ENCODE results near the gene IL20RA. TPM values are rescaled to one million over a fixed set of nuclear protein-coding genes. Genes with fewer than 3 reads are reported as not detected.
"Not testable (repeated sequence)": the region's sequence is repeated elsewhere in the genome, so short reads cannot be mapped to it uniquely, and the experiment has no call there.

The IL20RA gene
- total RNA-seq, 3 donors from 2014 or later (not counting 1 experiment from before 2014, with no cell fraction given): not detected

DNA sequence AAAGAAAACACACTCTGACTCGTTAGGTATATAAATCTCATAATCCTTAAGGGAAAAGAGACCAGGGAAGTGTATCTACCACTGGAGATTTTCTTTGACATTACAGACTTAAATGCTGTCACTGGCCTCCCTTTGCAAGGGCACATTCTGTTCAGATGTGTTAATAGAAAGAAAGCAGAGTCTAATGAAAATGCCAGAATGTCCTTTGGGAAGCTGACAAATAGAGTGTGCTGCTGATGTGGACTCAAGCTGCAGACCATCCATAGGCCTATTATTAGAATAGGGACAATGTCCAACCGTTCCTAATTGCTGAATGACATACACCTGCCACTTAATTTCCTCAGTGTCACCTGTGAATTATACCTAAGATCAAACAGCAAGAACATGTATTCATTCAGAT lies 81.5 kb downstream of the IL20RA start:
- H3K27me3 Mint-ChIP-seq (ENCODE audit: low read depth in 2 of 2): peaks cover 35 to 69% of the 10 kb centered on the region in 2 donors
- WGBS (ENCODE audit: insufficient coverage): 72% methylated on average over 2 of the region's 2 CpGs
- ATAC-seq (no peak), DNase-seq (no peak)
- H3K9me3 ChIP-seq (ENCODE audit: control insufficient read depth, insufficient read depth, low read length): no peaks in the 10 kb centered on the region
- H3K27ac ChIP-seq (ENCODE audit: low read length): no peak overlapping the region
- intact Hi-C loops (cut with micrococcal nuclease): no loop called here
- no peak for TF ChIP-seq CTCF (IDR thresholded peaks at IDR 0.05)
- H3K27ac Mint-ChIP-seq: no peak overlapping the region
- H3K27me3 ChIP-seq (ENCODE audit: control insufficient read depth, insufficient read depth, low read length): peaks cover 11% of the 10 kb centered on the region
- peaks cover 4% of the 10 kb centered on the region for H3K4me1 ChIP-seq (ENCODE audit: control insufficient read depth, insufficient read depth, low read length)
- H3K36me3 ChIP-seq (ENCODE audit: control insufficient read depth, insufficient read depth, low read length): no peaks in the 10 kb centered on the region
- H3K4me1 Mint-ChIP-seq: peaks cover 0 to 8% of the 10 kb centered on the region in 2 donors
- H3K36me3 Mint-ChIP-seq: no peaks in the 10 kb centered on the region
- H3K9me3 Mint-ChIP-seq: no peaks in the 10 kb centered on the region
- H3K4me3 ChIP-seq (ENCODE audit: low read length): no peak overlapping the region
- H3K4me3 Mint-ChIP-seq: no peak overlapping the region

- Histone ChIP-seq H3K36me3 (ENCODE audit: control insufficient read depth, insufficient read depth, low read length) (no peaks in the 10 kb centered on the region), H3K4me1 (ENCODE audit: control insufficient read depth, insufficient read depth, low read length) (no peaks in the 10 kb centered on the region), H3K4me3 (ENCODE audit: low read length) (no peak overlapping the region), H3K27me3 (ENCODE audit: control insufficient read depth, insufficient read depth, low read length) (peaks cover 10% of the 10 kb centered on the region), H3K27ac (ENCODE audit: low read length) (no peak overlapping the region), H3K9me3 (ENCODE audit: control insufficient read depth, insufficient read depth, low read length) (no peaks in the 10 kb centered on the region)
- H3K27me3 Mint-ChIP-seq (ENCODE audit: low read depth in 2 of 2): peaks cover 33 to 66% of the 10 kb centered on the region in 2 donors
- H3K4me3 Mint-ChIP-seq: no peak overlapping the region
- no peaks in the 10 kb centered on the region for H3K36me3 Mint-ChIP-seq
- no peaks in the 10 kb centered on the region for H3K9me3 Mint-ChIP-seq
- intact Hi-C loops (cut with micrococcal nuclease): no loop called here
- no peak for DNase-seq
- 41% methylated on average over 3 of the region's 4 CpGs for WGBS (ENCODE audit: insufficient coverage)
- H3K27ac Mint-ChIP-seq: no peak overlapping the region
- ATAC-seq: no peak
- no peak for TF ChIP-seq CTCF (IDR thresholded peaks at IDR 0.05)
- peaks cover 0 to 2% of the 10 kb centered on the region in 2 donors for H3K4me1 Mint-ChIP-seq
These were observed 82.1 kb downstream of the IL20RA start for GRCh38 chr6:136962661-136963060.

DNA sequence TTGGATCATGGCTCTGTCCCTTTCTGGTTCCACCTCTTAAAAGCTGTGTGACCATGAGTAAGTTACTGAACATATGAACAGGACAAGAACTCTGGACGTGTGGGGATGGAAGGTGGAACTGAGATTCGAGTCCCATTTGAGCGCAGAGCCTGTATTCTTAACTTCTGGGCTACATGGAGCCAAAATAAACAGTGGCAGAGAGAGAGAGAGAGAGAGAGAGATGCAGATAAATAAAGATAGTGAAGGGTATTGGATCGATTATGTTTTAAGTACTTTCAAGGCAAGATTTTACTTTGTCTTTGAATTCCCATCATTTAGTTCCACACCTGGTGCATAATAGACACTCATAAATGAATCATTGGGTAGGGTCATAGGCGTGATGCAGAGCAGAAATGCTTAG lies 82.9 kb downstream of the IL20RA start:
- 86% methylated on average over 4 of the region's 5 CpGs for WGBS (ENCODE audit: insufficient coverage)
- ATAC-seq (no peak), DNase-seq (no peak)
- H3K27me3 Mint-ChIP-seq (ENCODE audit: low read depth in 2 of 2): peaks cover 27 to 58% of the 10 kb centered on the region in 2 donors
- Histone ChIP-seq H3K4me3 (ENCODE audit: low read length) (no peak overlapping the region), H3K27me3 (ENCODE audit: control insufficient read depth, insufficient read depth, low read length) (peaks cover 9% of the 10 kb centered on the region), H3K4me1 (ENCODE audit: control insufficient read depth, insufficient read depth, low read length) (peaks cover 5% of the 10 kb centered on the region), H3K27ac (ENCODE audit: low read length) (no peak overlapping the region), H3K36me3 (ENCODE audit: control insufficient read depth, insufficient read depth, low read length) (no peaks in the 10 kb centered on the region), H3K9me3 (ENCODE audit: control insufficient read depth, insufficient read depth, low read length) (no peaks in the 10 kb centered on the region)
- intact Hi-C loops (cut with micrococcal nuclease): no loop called here
- H3K4me3 Mint-ChIP-seq: no peak overlapping the region
- H3K27ac Mint-ChIP-seq: no peak overlapping the region
- TF ChIP-seq CTCF (IDR thresholded peaks at IDR 0.05): no peak
- H3K4me1 Mint-ChIP-seq: peaks cover 5 to 6% of the 10 kb centered on the region in 2 donors
- H3K36me3 Mint-ChIP-seq: no peaks in the 10 kb centered on the region
- H3K9me3 Mint-ChIP-seq: no peaks in the 10 kb centered on the region

DNA sequence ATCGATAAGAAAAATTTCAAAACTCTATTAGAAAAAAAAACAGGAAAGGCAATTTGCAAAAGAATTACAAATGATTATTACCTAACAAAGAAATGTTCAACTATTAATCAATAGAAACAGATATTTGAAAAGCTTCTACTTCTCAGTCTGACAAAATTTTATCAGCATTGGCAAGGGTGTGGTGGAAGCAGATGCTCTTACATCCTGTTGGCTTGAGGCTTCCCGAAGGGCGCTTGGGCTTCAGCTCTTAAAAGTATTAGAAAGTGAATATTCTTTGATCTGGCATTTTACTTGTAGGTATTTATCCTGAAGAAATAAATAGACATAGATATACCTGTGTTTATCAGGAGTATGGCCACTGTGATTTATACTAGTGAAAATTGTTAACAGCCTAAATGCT lies 84.0 kb downstream of the IL20RA start:
- Histone ChIP-seq H3K27ac (ENCODE audit: low read length) (no peak overlapping the region), H3K27me3 (ENCODE audit: control insufficient read depth, insufficient read depth, low read length) (peaks cover 9% of the 10 kb centered on the region), H3K4me1 (ENCODE audit: control insufficient read depth, insufficient read depth, low read length) (peaks cover 5% of the 10 kb centered on the region), H3K36me3 (ENCODE audit: control insufficient read depth, insufficient read depth, low read length) (no peaks in the 10 kb centered on the region), H3K4me3 (ENCODE audit: low read length) (no peak overlapping the region), H3K9me3 (ENCODE audit: control insufficient read depth, insufficient read depth, low read length) (no peaks in the 10 kb centered on the region)
- Mint-ChIP-seq H3K4me3 (no peak overlapping the region), H3K27ac (no peak overlapping the region), H3K4me1 (peaks cover 9% of the 10 kb centered on the region in 2 donors), H3K9me3 (no peaks in the 10 kb centered on the region), H3K27me3 (ENCODE audit: low read depth in 2 of 2) (peaks cover 20 to 47% of the 10 kb centered on the region in 2 donors), H3K36me3 (no peaks in the 10 kb centered on the region)
- TF ChIP-seq CTCF (IDR thresholded peaks at IDR 0.05): no peak
- ATAC-seq (no peak), DNase-seq (no peak)
- 63% methylated on average over 2 of the region's 3 CpGs for WGBS (ENCODE audit: insufficient coverage)
- intact Hi-C loops (cut with micrococcal nuclease): no loop called here

DNA sequence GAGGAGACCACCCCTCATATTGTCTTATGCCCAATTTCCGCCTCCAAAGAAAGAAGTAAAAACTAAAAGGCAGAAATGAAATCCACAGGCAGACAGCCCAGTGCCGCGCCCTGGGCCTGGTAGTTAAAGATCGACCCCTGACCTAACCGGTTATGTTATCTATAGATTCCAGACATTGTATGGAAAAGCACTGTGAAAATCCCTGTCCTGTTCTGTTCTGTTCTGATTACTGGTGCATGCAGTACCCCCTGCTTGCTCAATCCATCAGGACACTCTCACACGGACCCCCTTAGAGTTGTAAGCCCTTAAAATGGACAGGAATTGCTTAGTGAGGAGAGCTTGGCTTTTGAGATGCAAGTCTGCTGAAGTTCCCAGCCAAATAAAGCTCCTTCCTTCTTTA lies 84.8 kb downstream of the IL20RA start:
- not testable (repeated sequence) for H3K4me3 Mint-ChIP-seq
- H3K27me3 Mint-ChIP-seq (ENCODE audit: low read depth in 2 of 2): peaks cover 20 to 51% of the 10 kb centered on the region in 2 donors

More for the DNA sequence above, 84.8 kb downstream of the IL20RA start:
- H3K27ac Mint-ChIP-seq; ATAC-seq; H3K4me3 ChIP-seq (ENCODE audit: low read length); H3K27ac ChIP-seq (ENCODE audit: low read length); H3K4me1 Mint-ChIP-seq; H3K9me3 ChIP-seq (ENCODE audit: control insufficient read depth, insufficient read depth, low read length); H3K36me3 Mint-ChIP-seq; H3K4me1 ChIP-seq (ENCODE audit: control insufficient read depth, insufficient read depth, low read length); H3K36me3 ChIP-seq (ENCODE audit: control insufficient read depth, insufficient read depth, low read length); H3K9me3 Mint-ChIP-seq; intact Hi-C loops (cut with micrococcal nuclease); DNase-seq: not testable (repeated sequence)
- peaks cover 12% of the 10 kb centered on the region for H3K27me3 ChIP-seq (ENCODE audit: control insufficient read depth, insufficient read depth, low read length)
- WGBS (ENCODE audit: insufficient coverage): 93% methylated on average over 5 of the region's 6 CpGs

Measured in natural killer cell (primary cell).